Endothelial cell (in vitro differentiated cells): Measurements from ENCODE around the gene RRAS. TPM values are rescaled to one million over a fixed set of nuclear protein-coding genes. Genes with fewer than 3 reads are reported as not detected.

Source experiments
- DNase-seq: peaks from one replicate; pipeline ENCODE4 v3.0.0; 2021; ENCODE audit warnings: low spot score
- H3K27ac Mint-ChIP-seq: one replicate; pipeline ENCODE4 v1.8.0; 2021; ENCODE audit warnings: mixed read lengths, inconsistent platforms; ENCODE audit not compliant: unreplicated experiment
- H3K27me3 Mint-ChIP-seq: one replicate; pipeline ENCODE4 v1.8.0; 2021; ENCODE audit warnings: mild to moderate bottlenecking, moderate library complexity, mixed read lengths, inconsistent platforms; ENCODE audit not compliant: unreplicated experiment
- H3K36me3 Mint-ChIP-seq: one replicate; pipeline ENCODE4 v1.8.0; 2021; ENCODE audit warnings: mild to moderate bottlenecking, low read depth, mixed read lengths, inconsistent platforms; ENCODE audit not compliant: unreplicated experiment
- H3K4me1 Mint-ChIP-seq: one replicate; pipeline ENCODE4 v1.8.0; 2021; ENCODE audit warnings: mild to moderate bottlenecking, mixed read lengths, inconsistent platforms; ENCODE audit not compliant: unreplicated experiment
- H3K4me3 Mint-ChIP-seq: one replicate; pipeline ENCODE4 v1.8.0; 2021; ENCODE audit warnings: mild to moderate bottlenecking, mixed read lengths, inconsistent platforms; ENCODE audit not compliant: unreplicated experiment
- H3K9me3 Mint-ChIP-seq: one replicate; pipeline ENCODE4 v1.8.0; 2021; ENCODE audit warnings: mixed read lengths, inconsistent platforms; ENCODE audit not compliant: unreplicated experiment
- CTCF ChIP-seq: fragments of 200-600 bp; sonication (generic); IDR thresholded peaks from one replicate; pipeline ENCODE4 v1.5.0; 2021; ENCODE audit warnings: antibody characterized with exemption; ENCODE audit not compliant: unreplicated experiment
- total RNA-seq: library from RNA; stranded (reverse); fragmentation: NEBNext Ultra II Directional; extraction: Animal tissue kit (Norgen Biotek cat#: 25700); gene quantifications from one replicate; pipeline ENCODE4 v1.2.1, GENCODE V29; 2021; ENCODE audit not compliant: unreplicated experiment

The RRAS gene
- total RNA-seq, 1 donor from 2014 or later: 23.9 TPM

- Mint-ChIP-seq H3K4me1 (peaks cover 9% of the 10 kb centered on the region), H3K27me3 (peaks cover 9% of the 10 kb centered on the region), H3K4me3 (no peak overlapping the region), H3K36me3 (peaks cover 36% of the 10 kb centered on the region), H3K27ac (no peak overlapping the region), H3K9me3 (no peaks in the 10 kb centered on the region)
- TF ChIP-seq CTCF: no peak
- no peak for DNase-seq
Measured at GRCh38 chr19:49651820-49652550, 12.0 kb upstream of the RRAS start.

- no peak for DNase-seq
Measured at GRCh38 chr19:49651029-49651819, 11.3 kb upstream of the RRAS start.

DNA sequence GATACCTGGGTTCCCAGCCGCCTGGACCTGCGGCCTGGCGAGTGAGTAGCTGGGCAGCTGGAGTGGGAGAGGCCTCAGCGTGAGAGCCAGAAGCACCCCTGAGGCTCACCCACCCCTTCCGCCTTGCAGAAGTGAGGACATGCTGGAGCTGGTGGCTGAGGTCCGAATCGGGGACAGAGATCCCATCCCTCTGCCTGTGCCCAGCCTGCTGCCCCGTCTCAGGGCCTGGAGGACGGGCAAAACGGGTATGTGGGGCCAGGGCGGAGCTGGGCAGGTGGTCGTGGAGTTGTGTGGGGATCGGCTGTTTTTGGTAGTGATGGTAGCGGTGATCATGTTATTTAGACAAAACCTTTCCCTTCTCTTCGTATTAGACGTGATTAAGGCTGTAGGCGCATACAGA, 6.6 kb upstream of the RRAS start:
- DNase-seq: no peak
- peaks cover 8% of the 10 kb centered on the region for H3K27me3 Mint-ChIP-seq
- peaks cover 39% of the 10 kb centered on the region for H3K36me3 Mint-ChIP-seq
- TF ChIP-seq CTCF: no peak
- H3K4me3 Mint-ChIP-seq: peak overlapping the region; percentile 37
- H3K9me3 Mint-ChIP-seq: no peaks in the 10 kb centered on the region
- peaks cover 35% of the 10 kb centered on the region for H3K4me1 Mint-ChIP-seq
- H3K27ac Mint-ChIP-seq: peak overlapping the region; percentile 59

More at GRCh38 chr19:49651029-49651819, 11.3 kb upstream of the RRAS start:
- H3K36me3 Mint-ChIP-seq: peaks cover 33% of the 10 kb centered on the region
- TF ChIP-seq CTCF: no peak
- no peak overlapping the region for H3K4me3 Mint-ChIP-seq
- peaks cover 5% of the 10 kb centered on the region for H3K27me3 Mint-ChIP-seq
- no peaks in the 10 kb centered on the region for H3K9me3 Mint-ChIP-seq
- peak overlapping the region; percentile 75 for H3K27ac Mint-ChIP-seq
- peaks cover 9% of the 10 kb centered on the region for H3K4me1 Mint-ChIP-seq

- H3K27ac Mint-ChIP-seq: no peak overlapping the region
- H3K36me3 Mint-ChIP-seq: peaks cover 39% of the 10 kb centered on the region
- H3K4me3 Mint-ChIP-seq: peak overlapping the region; percentile 37
Measured at GRCh38 chr19:49645995-49646394, 6.1 kb upstream of the RRAS start.

More at GRCh38 chr19:49645995-49646394, 6.1 kb upstream of the RRAS start:
- Mint-ChIP-seq H3K9me3 (no peaks in the 10 kb centered on the region), H3K27me3 (peaks cover 10% of the 10 kb centered on the region), H3K4me1 (peaks cover 36% of the 10 kb centered on the region)
- TF ChIP-seq CTCF: no peak
- no peak for DNase-seq
